Measurements from ENCODE around the gene ACOX3.

GRCh38 chr4:8359193-8359592, 81.3 kb downstream of the ACOX3 start:
- TF ChIP-seq CTCF (IDR thresholded peaks at IDR 0.05): no peak
- no peak for TF ChIP-seq POLR2A (IDR thresholded peaks at IDR 0.05)
